LNCAP (cell line): ENCODE data around the gene TOMM40L.
A peak's percentile ranks its signal among the peaks of the same experiment; 100 is the strongest.

Experiments
- CTCF ChIP-seq: fragments of 450-650 bp; IDR thresholded peaks from 2 replicates; pipeline ENCODE4 v1.5.1; 2017; ENCODE audit warnings: mild to moderate bottlenecking

TOMM40L gene

GRCh38 chr1:161225534-161226319 is at the start of gene TOMM40L:
TSS of gene TOMM40L (plus strand) at chr1:161226060. CDS start at chr1:161226490, 430 bp downstream.
- peak; percentile 69 for TF ChIP-seq CTCF

- no peak for TF ChIP-seq CTCF
Observed at GRCh38 chr1:161176468-161177111, 49.3 kb upstream of the TOMM40L start.

GRCh38 chr1:161177112-161177935 is 48.5 kb upstream of the TOMM40L start, which contains the start of gene B4GALT3:
TSS of gene B4GALT3 (minus strand) at chr1:161177507. CDS start at chr1:161176060, 1,447 bp downstream.
- no peak for TF ChIP-seq CTCF

- TF ChIP-seq CTCF, result no peak
Observed at GRCh38 chr1:161177936-161178244, 48.0 kb upstream of the TOMM40L start.

GRCh38 chr1:161179698-161180097 is 46.2 kb upstream of the TOMM40L start:
- TF ChIP-seq CTCF, result no peak

GRCh38 chr1:161180639-161181038 is 45.2 kb upstream of the TOMM40L start:
- TF ChIP-seq CTCF, result peak; percentile 45; the same call in 1 of the 2 replicates

GRCh38 chr1:161182214-161182613 is 43.6 kb upstream of the TOMM40L start:
- no peak for TF ChIP-seq CTCF
